IMR-90 (cell line): ENCODE results near the gene FAM177A1. TPM values are rescaled to one million over a fixed set of nuclear protein-coding genes. Genes with fewer than 3 reads are reported as not detected.
"Not testable (repeated sequence)": the region's sequence is repeated elsewhere in the genome, so short reads cannot be mapped to it uniquely, and the experiment has no call there.

ENCODE experiments used
- ATAC-seq: fragments of 200-7000 bp; cut with Tn5 transposase; 2 replicates; pipeline ENCODE4 v1.9.1; 2020; ENCODE audit warnings: low read depth, mild to moderate bottlenecking, moderate library complexity
- BruUV-seq: library from RNA; stranded (reverse); fragments of 400-500 nt; replicated peaks from 2 replicates; lab custom pipeline; 2021; lab: Mats Ljungman, UMichigan
- CTCF ChIA-PET: fragments of 300-600 bp; formaldehyde crosslinking; extraction: SDS; loops from one replicate; lab custom pipeline; 2021; ENCODE audit warnings: antibody characterized with exemption; lab: Yijun Ruan, JAX
- POLR2A ChIA-PET: fragments of 300-600 bp; sonication (Branson Sonifier 250); formaldehyde crosslinking; loops from one replicate; lab custom pipeline; 2022; ENCODE audit warnings: antibody characterized with exemption; ENCODE audit not compliant: unreplicated experiment; lab: Charles Lee
- DNase-seq: peaks from one replicate; pipeline ENCODE4 v3.0.0; 2013
- H2AFZ ChIP-seq: replicated peaks from 2 replicates; pipeline ENCODE3; 2013; ENCODE audit warnings: low read length, mild to moderate bottlenecking; ENCODE audit not compliant: poor library complexity
- H2AK5ac ChIP-seq: 2 replicates; pipeline ENCODE4 v1.6.1; 2013; ENCODE audit warnings: low read depth, low read length, inconsistent platforms
- H2AK9ac ChIP-seq: replicated peaks from 2 replicates; pipeline ENCODE3; 2013; ENCODE audit warnings: mild to moderate bottlenecking, low read depth, low read length, moderate library complexity; ENCODE audit not compliant: poor library complexity
- H2BK120ac ChIP-seq: 2 replicates; pipeline ENCODE4 v1.6.1; 2013; ENCODE audit warnings: low read depth, low read length, inconsistent platforms
- H2BK15ac ChIP-seq: 3 replicates; pipeline ENCODE4 v1.6.1; 2013; ENCODE audit warnings: low read depth, low read length, inconsistent platforms
- H2BK20ac ChIP-seq: 2 replicates; pipeline ENCODE4 v1.6.1; 2013; ENCODE audit warnings: low read depth, mild to moderate bottlenecking, inconsistent platforms, low read length, moderate library complexity
- H2BK5ac ChIP-seq: 2 replicates; pipeline ENCODE4 v1.6.1; 2013; ENCODE audit warnings: mild to moderate bottlenecking, low read depth, low read length, inconsistent platforms; ENCODE audit not compliant: poor library complexity, severe bottlenecking
- H3K14ac ChIP-seq: replicated peaks from 2 replicates; pipeline ENCODE4 v1.6.1; 2013; ENCODE audit warnings: low read depth, low read length, inconsistent platforms
- H3K18ac ChIP-seq: 2 replicates; pipeline ENCODE4 v1.6.1; 2013; ENCODE audit warnings: low read depth, low read length, control low read depth
- H3K23ac ChIP-seq: 2 replicates; pipeline ENCODE4 v1.6.1; 2013; ENCODE audit warnings: low read depth, low read length, inconsistent platforms
- H3K27ac ChIP-seq: 2 replicates; pipeline ENCODE4 v1.5.1; 2013; ENCODE audit warnings: mild to moderate bottlenecking, control low read depth, low read length; ENCODE audit not compliant: insufficient read depth
- H3K27me3 ChIP-seq: 2 replicates; pipeline ENCODE4 v1.6.1; 2013; ENCODE audit warnings: low read length; ENCODE audit not compliant: control insufficient read depth, insufficient read depth
- H3K36me3 ChIP-seq: 2 replicates; pipeline ENCODE4 v1.6.1; 2013; ENCODE audit warnings: low read length, mixed read lengths; ENCODE audit not compliant: control insufficient read depth, insufficient read depth
- H3K4ac ChIP-seq: 2 replicates; pipeline ENCODE4 v1.6.1; 2013; ENCODE audit warnings: low read depth, low read length, inconsistent platforms
- H3K4me1 ChIP-seq: 2 replicates; pipeline ENCODE4 v1.6.1; 2013; ENCODE audit warnings: low read length, mixed read lengths; ENCODE audit not compliant: control insufficient read depth, insufficient read depth
- H3K4me2 ChIP-seq: 2 replicates; pipeline ENCODE4 v1.6.1; 2013; ENCODE audit warnings: low read depth, mild to moderate bottlenecking, control low read depth, low read length, moderate library complexity
- H3K4me3 ChIP-seq: 2 replicates; pipeline ENCODE4 v1.5.1; 2013; ENCODE audit warnings: low read depth, mild to moderate bottlenecking, control low read depth, low read length, moderate library complexity; ENCODE audit not compliant: insufficient read depth
- H3K56ac ChIP-seq: 2 replicates; pipeline ENCODE4 v1.6.1; 2013; ENCODE audit warnings: low read length, inconsistent platforms; ENCODE audit not compliant: insufficient read depth; ENCODE audit errors: extremely low read depth
- H3K79me1 ChIP-seq, 2 experiments: 2 replicates each; pipeline ENCODE4 v1.6.1; 2013; ENCODE audit warnings: low read length in 2 of 2, inconsistent platforms in 1 of 2, low read depth in 1 of 2
- H3K9ac ChIP-seq: 2 replicates; pipeline ENCODE4 v1.6.1; 2013; ENCODE audit warnings: low read depth, low read length, control low read depth
- H3K9me1 ChIP-seq: 2 replicates; pipeline ENCODE4 v1.6.1; 2013; ENCODE audit warnings: low read length, inconsistent platforms; ENCODE audit not compliant: insufficient read depth
- H3K9me3 ChIP-seq: 2 replicates; pipeline ENCODE4 v1.6.1; 2013; ENCODE audit warnings: low read length; ENCODE audit not compliant: control insufficient read depth, insufficient read depth
- H4K20me1 ChIP-seq: 2 replicates; pipeline ENCODE4 v1.6.1; 2013; ENCODE audit warnings: low read length, inconsistent platforms; ENCODE audit not compliant: insufficient read depth
- H4K5ac ChIP-seq: 2 replicates; pipeline ENCODE4 v1.6.1; 2013; ENCODE audit warnings: mild to moderate bottlenecking, low read depth, low read length, control low read depth
- H4K8ac ChIP-seq, 2 experiments: 2 replicates each; pipeline ENCODE4 v1.6.1; 2013; ENCODE audit warnings: low read depth in 2 of 2, low read length in 2 of 2, control low read depth in 1 of 2, inconsistent platforms in 1 of 2
- H4K91ac ChIP-seq: 2 replicates; pipeline ENCODE4 v1.6.1; 2013; ENCODE audit warnings: low read depth, low read length, inconsistent platforms; ENCODE audit not compliant: insufficient read depth
- BHLHE40 ChIP-seq: fragments of 150-350 bp; IDR thresholded peaks from 2 replicates; pipeline ENCODE4 v1.6.1; 2016; ENCODE audit warnings: mild to moderate bottlenecking, low read depth, low read length
- FOS ChIP-seq: fragments of 150-350 bp; IDR thresholded peaks from 2 replicates; pipeline ENCODE4 v1.6.1; 2016; ENCODE audit warnings: low read depth, low read length
- WGBS, 2 experiments: methylation state at CpG; one replicate each; pipeline versions ENCODE4 v1.1.5 to v1.1.7; 2013; ENCODE audit warnings: missing lambda C conversion rate in 2 of 2; ENCODE audit not compliant: insufficient read length in 1 of 2; ENCODE audit errors: extremely low coverage in 2 of 2; 5-methylcytosine and 5-hydroxymethylcytosine counted together
- dilution Hi-C: fragments of 300-500 bp; cut with HindIII; formaldehyde crosslinking; loops from one replicate; pipeline ENCODE4 v1.14.3; 2018; ENCODE audit warnings: low sequenced_read_pairs; ENCODE audit not compliant: unreplicated experiment
- in situ Hi-C: fragments of 300-500 bp; cut with MboI; formaldehyde crosslinking; loops from 3 replicates; pipeline ENCODE4 v1.14.3; 2019; ENCODE audit warnings: low sequenced_read_pairs, inconsistent platforms, mixed read lengths
- intact Hi-C: fragments of 100-400 bp; cut with micrococcal nuclease; formaldehyde crosslinking; loops from 2 replicates; pipeline ENCODE4 v1.10.0; 2022
- polyA plus RNA-seq, 3 experiments: library from polyadenylated mRNA; depleted of rRNA; stranded (reverse); fragments of >200 nt; gene quantifications; 2 replicates each; pipeline ENCODE4 v1.2.3, GENCODE V29; 2012; ENCODE audit warnings: low replicate concordance in 1 of 3
- total RNA-seq: library from RNA; depleted of rRNA; stranded (reverse); fragments of >200 nt; gene quantifications from 2 replicates; pipeline ENCODE4 v1.2.3, GENCODE V29; 2012
- TF ChIP-seq, protein P1 (sequence below): conservative IDR thresholded peaks from 2 replicates; pipeline ENCODE4 v1.5.1; 2012; ENCODE audit warnings: mild to moderate bottlenecking, low read depth, low read length, improper control_type of control experiment

FAM177A1 gene
- total and polyA plus RNA-seq, 2 of the 4 experiments (the other 2 are of a cell fraction) = 18.5 to 33.4 TPM

DNA sequence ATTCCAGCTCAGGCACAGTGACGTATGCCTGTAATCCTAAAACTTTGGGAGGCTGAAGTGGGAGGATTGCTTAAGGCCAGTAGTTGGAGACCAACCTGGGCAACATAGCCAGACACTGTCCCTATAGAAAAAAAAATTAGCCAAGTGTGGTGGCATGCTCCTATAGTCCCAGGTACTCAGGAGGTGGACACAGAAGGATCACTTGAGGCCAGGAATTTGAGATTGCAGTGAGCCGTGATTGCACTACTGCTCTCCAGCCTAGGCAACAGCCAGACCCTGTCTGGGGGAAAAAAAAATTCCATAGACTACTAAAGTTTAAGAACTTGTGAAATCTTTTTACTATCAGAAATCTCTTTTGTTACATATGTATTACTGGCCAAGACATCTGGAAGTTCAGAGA is 6.6 kb downstream of the FAM177A1 start:
- Histone ChIP-seq H3K56ac (no peak overlapping the region), H4K8ac (no peak overlapping the region), H4K5ac (no peak overlapping the region), H2BK15ac (no peak overlapping the region), H3K27ac (no peak overlapping the region), H2AK9ac (no peak overlapping the region), H2AK5ac (no peak overlapping the region), H2BK20ac (no peak overlapping the region), H4K91ac (no peak overlapping the region), H3K9me3 (no peaks in the 10 kb centered on the region), H2AFZ (no peak overlapping the region), H3K4me1 (0 out of 2 replicates have a peak, but pooled peaks cover 2% of the 10 kb centered on the region), H3K79me1 (peaks cover 10 to 44% of the 10 kb centered on the region in 2 experiments), H4K20me1 (no peaks in the 10 kb centered on the region), H3K9ac (no peak overlapping the region), H3K4me2 (no peak overlapping the region), H3K4ac (no peak overlapping the region), H2BK5ac (no peak overlapping the region), H3K9me1 (peaks cover 4% of the 10 kb centered on the region; the same call in 1 of the 2 replicates), H3K4me3 (no peak overlapping the region), H3K23ac (no peak overlapping the region), H3K27me3 (no peaks in the 10 kb centered on the region), H2BK120ac (no peak overlapping the region), H3K36me3 (peaks cover 7% of the 10 kb centered on the region), H3K18ac (no peak overlapping the region), H3K14ac (no peak overlapping the region)
- dilution Hi-C loops = no loop called here
- CTCF ChIA-PET = no interaction called here
- no peak for ATAC-seq
- intact Hi-C loops = no loop called here
- TF ChIP-seq, protein P1, sequence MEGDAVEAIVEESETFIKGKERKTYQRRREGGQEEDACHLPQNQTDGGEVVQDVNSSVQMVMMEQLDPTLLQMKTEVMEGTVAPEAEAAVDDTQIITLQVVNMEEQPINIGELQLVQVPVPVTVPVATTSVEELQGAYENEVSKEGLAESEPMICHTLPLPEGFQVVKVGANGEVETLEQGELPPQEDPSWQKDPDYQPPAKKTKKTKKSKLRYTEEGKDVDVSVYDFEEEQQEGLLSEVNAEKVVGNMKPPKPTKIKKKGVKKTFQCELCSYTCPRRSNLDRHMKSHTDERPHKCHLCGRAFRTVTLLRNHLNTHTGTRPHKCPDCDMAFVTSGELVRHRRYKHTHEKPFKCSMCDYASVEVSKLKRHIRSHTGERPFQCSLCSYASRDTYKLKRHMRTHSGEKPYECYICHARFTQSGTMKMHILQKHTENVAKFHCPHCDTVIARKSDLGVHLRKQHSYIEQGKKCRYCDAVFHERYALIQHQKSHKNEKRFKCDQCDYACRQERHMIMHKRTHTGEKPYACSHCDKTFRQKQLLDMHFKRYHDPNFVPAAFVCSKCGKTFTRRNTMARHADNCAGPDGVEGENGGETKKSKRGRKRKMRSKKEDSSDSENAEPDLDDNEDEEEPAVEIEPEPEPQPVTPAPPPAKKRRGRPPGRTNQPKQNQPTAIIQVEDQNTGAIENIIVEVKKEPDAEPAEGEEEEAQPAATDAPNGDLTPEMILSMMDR = no peak
- TF ChIP-seq FOS (no peak), BHLHE40 (no peak)
- in situ Hi-C loops = no loop called here
- POLR2A ChIA-PET = no interaction called here
- no peak for DNase-seq
- BruUV-seq = no TSS peak
- WGBS, 2 experiments = 100% methylated on average over 1 of the region's 2 CpGs; no CpG with 5 or more reads in 1 of the 2 experiments

GRCh38 chr14:35061113-35061791 is 15.2 kb downstream of the FAM177A1 start:
- H2AK5ac ChIP-seq, H3K18ac ChIP-seq, H3K23ac ChIP-seq, H3K9me3 ChIP-seq, H3K4ac ChIP-seq, H3K9me1 ChIP-seq, H3K4me3 ChIP-seq, H2BK120ac ChIP-seq, H4K20me1 ChIP-seq, BruUV-seq, H3K4me2 ChIP-seq, H3K27ac ChIP-seq, DNase-seq, H3K4me1 ChIP-seq, H4K5ac ChIP-seq, H3K56ac ChIP-seq, POLR2A ChIA-PET, H2AFZ ChIP-seq, in situ Hi-C loops, H4K91ac ChIP-seq, dilution Hi-C loops, H2BK15ac ChIP-seq, H3K27me3 ChIP-seq, intact Hi-C loops, ATAC-seq, H2BK5ac ChIP-seq, H3K9ac ChIP-seq, H2BK20ac ChIP-seq: not testable (repeated sequence)
- Histone ChIP-seq H2AK9ac (peak overlapping the region; percentile 50), H3K79me1 (peaks cover 3 to 11% of the 10 kb centered on the region in 2 experiments; a peak in 3 of 4 replicates), H3K36me3 (peaks cover 26% of the 10 kb centered on the region), H3K14ac (peak overlapping the region; percentile 71), H4K8ac (0 out of 4 replicates have a peak overlapping the region, but pooled peaks of 1 of the 2 experiments have one; percentile 42)
- CTCF ChIA-PET = interaction anchor here (0.6 to 1.9 kb wide), 2 partner anchors 10 to 99 kb away, joined by 3 to 6 read pairs; no protein-coding TSS in a partner anchor
- no CpG with 5 or more reads among the region's 1 CpG for WGBS, 2 experiments
